Testis (tissue), 2 donors: ENCODE data around the gene RAPGEF6.

ENCODE experiments used
- POLR2A ChIP-seq: fragments of 450-650 bp; IDR thresholded peaks from one replicate; pipeline ENCODE4 v1.6.1; 2017; ENCODE audit warnings: antibody characterized with exemption, mild to moderate bottlenecking, moderate library complexity
- TF ChIP-seq, protein P1 (sequence below), 3 experiments: fragments of 450-650 bp in 2 of 3; fragments of 200-600 bp in 1 of 3; sonication (generic) in 1 of 3; IDR thresholded peaks; one replicate each; pipeline ENCODE4 v1.5.1; 2016 to 2019; ENCODE audit warnings: antibody characterized with exemption in 3 of 3, mild to moderate bottlenecking in 2 of 3, moderate library complexity in 1 of 3

DNA sequence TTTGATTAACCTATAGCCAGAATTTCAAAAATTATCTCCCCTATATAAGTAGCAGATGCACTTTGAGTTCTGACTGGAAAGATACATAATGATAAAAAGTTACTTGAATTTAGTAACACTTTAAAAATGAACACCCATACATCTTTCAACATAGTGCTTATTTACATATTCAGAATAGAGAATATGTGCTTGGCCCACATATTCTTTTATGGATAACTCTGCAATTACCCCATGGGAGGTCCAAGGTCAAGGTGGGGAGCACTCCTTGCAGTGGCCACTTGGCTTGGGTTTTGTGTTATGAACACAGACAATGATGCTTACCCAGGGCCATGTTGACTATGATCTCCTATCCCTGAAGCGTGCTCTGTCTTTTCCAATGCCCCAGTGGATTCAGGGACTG lies 201.9 kb downstream of the RAPGEF6 start:
- TF ChIP-seq, protein P1, sequence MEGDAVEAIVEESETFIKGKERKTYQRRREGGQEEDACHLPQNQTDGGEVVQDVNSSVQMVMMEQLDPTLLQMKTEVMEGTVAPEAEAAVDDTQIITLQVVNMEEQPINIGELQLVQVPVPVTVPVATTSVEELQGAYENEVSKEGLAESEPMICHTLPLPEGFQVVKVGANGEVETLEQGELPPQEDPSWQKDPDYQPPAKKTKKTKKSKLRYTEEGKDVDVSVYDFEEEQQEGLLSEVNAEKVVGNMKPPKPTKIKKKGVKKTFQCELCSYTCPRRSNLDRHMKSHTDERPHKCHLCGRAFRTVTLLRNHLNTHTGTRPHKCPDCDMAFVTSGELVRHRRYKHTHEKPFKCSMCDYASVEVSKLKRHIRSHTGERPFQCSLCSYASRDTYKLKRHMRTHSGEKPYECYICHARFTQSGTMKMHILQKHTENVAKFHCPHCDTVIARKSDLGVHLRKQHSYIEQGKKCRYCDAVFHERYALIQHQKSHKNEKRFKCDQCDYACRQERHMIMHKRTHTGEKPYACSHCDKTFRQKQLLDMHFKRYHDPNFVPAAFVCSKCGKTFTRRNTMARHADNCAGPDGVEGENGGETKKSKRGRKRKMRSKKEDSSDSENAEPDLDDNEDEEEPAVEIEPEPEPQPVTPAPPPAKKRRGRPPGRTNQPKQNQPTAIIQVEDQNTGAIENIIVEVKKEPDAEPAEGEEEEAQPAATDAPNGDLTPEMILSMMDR (IDR thresholded peaks at IDR 0.05) = no peak
- no peak for TF ChIP-seq POLR2A
